Measurements from ENCODE around the gene CTTNBP2NL. TPM values are rescaled to one million over a fixed set of nuclear protein-coding genes. Genes with fewer than 3 reads are reported as not detected.

CTTNBP2NL gene
- total and polyA plus RNA-seq, 10 of the 15 experiments (the other 5 are each of a cell fraction or from before 2014, with no cell fraction given): 2.1 to 11.3 (median 5.6) TPM

Small RNAs within 50 kb of the gene (microRNA-seq; reads per million reads assigned to microRNA genes)
- gene MIR4256: not detected

Small RNAs within 50 kb of the gene (small RNA-seq; reads per million reads assigned to genes)
- gene RF01210: not detected

Other genes starting within 250 kb of the CTTNBP2NL start
- under 0.01 and 0.11 TPM in 2 replicates for gene WNT2B, start 112.8 kb downstream of the CTTNBP2NL start, total RNA-seq (2014; rRNA removed)
- 0.18 and 0.31 TPM in 2 replicates for gene WNT2B, start 112.8 kb downstream of the CTTNBP2NL start, total RNA-seq (2014; rRNA removed; fragmentation: Illumina TruSeq; extraction: Trizol)
- 0.11 and 0.15 TPM in 2 replicates for gene WNT2B, start 112.8 kb downstream of the CTTNBP2NL start, total RNA-seq (2021)
- gene WNT2B, start 112.8 kb downstream of the CTTNBP2NL start, polyA plus RNA-seq (2011; rRNA removed): 1.1 and 1.5 TPM in 2 replicates
- 0.10 and 0.16 TPM in 2 replicates for gene WNT2B, start 112.8 kb downstream of the CTTNBP2NL start, polyA plus RNA-seq (2014; fragmentation: Illumina TruSeq; extraction: Trizol)
- under 1 TPM; 0.02 to 0.08 TPM for gene WNT2B, start 112.8 kb downstream of the CTTNBP2NL start, polyA plus RNA-seq (2014; fragmentation: Nextera tagmentation; extraction: Ambion mirVana)
- 0.13 and 0.26 TPM in 2 replicates for gene WNT2B, start 112.8 kb downstream of the CTTNBP2NL start, polyA plus RNA-seq (2014; rRNA removed)
- gene WNT2B, start 112.8 kb downstream of the CTTNBP2NL start, polyA plus RNA-seq (2016; fragmentation: Nextera tagmentation; extraction: Ambion mirVana): under 1 TPM; 0.12 to 0.23 TPM
- gene ST7L, start 222.9 kb downstream of the CTTNBP2NL start, total RNA-seq (2014; rRNA removed): 8.3 and 9.9 TPM in 2 replicates
- 11.8 and 12.5 TPM in 2 replicates for gene ST7L, start 222.9 kb downstream of the CTTNBP2NL start, total RNA-seq (2014; rRNA removed; fragmentation: Illumina TruSeq; extraction: Trizol)
- 6.0 and 7.6 TPM in 2 replicates for gene ST7L, start 222.9 kb downstream of the CTTNBP2NL start, total RNA-seq (2021)
- gene ST7L, start 222.9 kb downstream of the CTTNBP2NL start, polyA plus RNA-seq (2011; rRNA removed): 13.1 and 17.8 TPM in 2 replicates
- 7.8 and 10.2 TPM in 2 replicates for gene ST7L, start 222.9 kb downstream of the CTTNBP2NL start, polyA plus RNA-seq (2014; fragmentation: Illumina TruSeq; extraction: Trizol)
- gene ST7L, start 222.9 kb downstream of the CTTNBP2NL start, polyA plus RNA-seq (2014; fragmentation: Nextera tagmentation; extraction: Ambion mirVana): 1 to 10 TPM; 3.6 to 5.4 TPM
- gene ST7L, start 222.9 kb downstream of the CTTNBP2NL start, polyA plus RNA-seq (2014; rRNA removed): 7.0 and 11.7 TPM in 2 replicates
- gene ST7L, start 222.9 kb downstream of the CTTNBP2NL start, polyA plus RNA-seq (2016; fragmentation: Nextera tagmentation; extraction: Ambion mirVana): 10 to 100 TPM; 12.0 to 13.7 TPM
- 231 and 289 TPM in 2 replicates for gene CAPZA1, start 223.6 kb downstream of the CTTNBP2NL start, total RNA-seq (2014; rRNA removed)
- 248 TPM in 2 replicates for gene CAPZA1, start 223.6 kb downstream of the CTTNBP2NL start, total RNA-seq (2014; rRNA removed; fragmentation: Illumina TruSeq; extraction: Trizol)
- gene CAPZA1, start 223.6 kb downstream of the CTTNBP2NL start, total RNA-seq (2021): 211 and 216 TPM in 2 replicates
- 289 and 478 TPM in 2 replicates for gene CAPZA1, start 223.6 kb downstream of the CTTNBP2NL start, polyA plus RNA-seq (2011; rRNA removed)
- gene CAPZA1, start 223.6 kb downstream of the CTTNBP2NL start, polyA plus RNA-seq (2014; fragmentation: Illumina TruSeq; extraction: Trizol): 268 and 330 TPM in 2 replicates
- gene CAPZA1, start 223.6 kb downstream of the CTTNBP2NL start, polyA plus RNA-seq (2014; fragmentation: Nextera tagmentation; extraction: Ambion mirVana): 100 to 1,000 TPM; 401 to 886 TPM
- 179 and 187 TPM in 2 replicates for gene CAPZA1, start 223.6 kb downstream of the CTTNBP2NL start, polyA plus RNA-seq (2014; rRNA removed)
- 100 to 1,000 TPM; 394 to 404 TPM for gene CAPZA1, start 223.6 kb downstream of the CTTNBP2NL start, polyA plus RNA-seq (2016; fragmentation: Nextera tagmentation; extraction: Ambion mirVana)